GM23248 (cell line): ENCODE measurements around the gene PLIN3. TPM values are rescaled to one million over a fixed set of nuclear protein-coding genes. Genes with fewer than 3 reads are reported as not detected.
"Not testable (repeated sequence)": the region's sequence is repeated elsewhere in the genome, so short reads cannot be mapped to it uniquely, and the experiment has no call there.

Experiments used
- DNase-seq: peaks from one replicate; pipeline ENCODE4 v3.0.0-alpha.2; 2015
- H2AFZ ChIP-seq: fragments of 200-600 bp; sonication (generic); 2 replicates; pipeline ENCODE4 v1.6.1; 2016; ENCODE audit warnings: antibody characterized with exemption
- H3F3A ChIP-seq: fragments of 200-600 bp; sonication (generic); 2 replicates; pipeline ENCODE4 v1.6.1; 2016; ENCODE audit warnings: mild to moderate bottlenecking, antibody characterized with exemption, mixed run types; ENCODE audit not compliant: insufficient read depth
- H3K27ac ChIP-seq: fragments of 200-600 bp; sonication (generic); 2 replicates; pipeline ENCODE4 v1.5.1; 2016; ENCODE audit warnings: mild to moderate bottlenecking
- H3K27me3 ChIP-seq: fragments of 200-600 bp; sonication (generic); replicated peaks from 2 replicates; pipeline ENCODE4 v1.6.1; 2016; ENCODE audit warnings: mild to moderate bottlenecking; ENCODE audit not compliant: insufficient read depth
- H3K36me3 ChIP-seq: fragments of 200-600 bp; sonication (generic); 2 replicates; pipeline ENCODE4 v1.6.1; 2016; ENCODE audit warnings: low read depth, mild to moderate bottlenecking
- H3K4me1 ChIP-seq: fragments of 200-600 bp; sonication (generic); 2 replicates; pipeline ENCODE4 v1.6.1; 2016; ENCODE audit warnings: mild to moderate bottlenecking; ENCODE audit not compliant: insufficient read depth
- H3K4me2 ChIP-seq: fragments of 200-600 bp; sonication (generic); one replicate; pipeline ENCODE4 v1.6.1; 2016; ENCODE audit warnings: mild to moderate bottlenecking; ENCODE audit not compliant: unreplicated experiment
- H3K4me3 ChIP-seq: fragments of 200-600 bp; sonication (generic); 2 replicates; pipeline ENCODE4 v1.5.1; 2016; ENCODE audit warnings: mild to moderate bottlenecking
- H3K79me2 ChIP-seq: fragments of 200-600 bp; sonication (generic); 2 replicates; pipeline ENCODE4 v1.6.1; 2016; ENCODE audit warnings: mild to moderate bottlenecking; ENCODE audit not compliant: insufficient read depth
- H3K9ac ChIP-seq: fragments of 200-600 bp; sonication (generic); 2 replicates; pipeline ENCODE4 v1.6.1; 2016; ENCODE audit warnings: mild to moderate bottlenecking
- H3K9me2 ChIP-seq: fragments of 200-600 bp; sonication (generic); 2 replicates; pipeline ENCODE4 v1.6.1; 2016; ENCODE audit warnings: mixed run types, mild to moderate bottlenecking, moderate library complexity; ENCODE audit not compliant: insufficient read depth
- H3K9me3 ChIP-seq: fragments of 200-600 bp; sonication (generic); one replicate; pipeline ENCODE4 v1.6.1; 2017; ENCODE audit warnings: low read depth
- H4K20me1 ChIP-seq: fragments of 200-600 bp; sonication (generic); 2 replicates; pipeline ENCODE4 v1.6.0; 2016; ENCODE audit not compliant: insufficient read depth
- EZH2 ChIP-seq: fragments of 200-600 bp; sonication (generic); IDR thresholded peaks from 2 replicates; pipeline ENCODE4 v1.6.1; 2018; ENCODE audit warnings: antibody characterized with exemption, mild to moderate bottlenecking; ENCODE audit not compliant: insufficient read depth, poor library complexity, severe bottlenecking
- EZH2phosphoT487 ChIP-seq: fragments of 200-600 bp; sonication (generic); IDR thresholded peaks from 2 replicates; pipeline ENCODE4 v1.6.1; 2018; ENCODE audit warnings: antibody characterized with exemption, moderate library complexity, mild to moderate bottlenecking, low read depth; ENCODE audit not compliant: insufficient read depth
- WGBS, 2 experiments: methylation state at CpG; one replicate each; pipeline ENCODE4 v1.1.6; 2015 to 2017; ENCODE audit warnings: low lambda C conversion rate in 2 of 2, low coverage in 1 of 2; ENCODE audit errors: missing lambda C conversion rate in 2 of 2; 5-methylcytosine and 5-hydroxymethylcytosine counted together
- in situ Hi-C: fragments of 300-500 bp; cut with MboI; formaldehyde crosslinking; loops from 2 replicates; pipeline ENCODE4 v1.15.0; 2020
- polyA plus RNA-seq: library from polyadenylated mRNA; unstranded; fragments of >200 nt; fragmentation: Nextera tagmentation; extraction: Ambion mirVana; gene quantifications from 2 replicates; pipeline ENCODE4 v1.2.1, GENCODE V29; 2016
- total RNA-seq: library from RNA; depleted of rRNA; stranded (reverse); fragments of >200 nt; shearing (Covaris generic); gene quantifications from 2 replicates; pipeline ENCODE4 v1.2.3, GENCODE V29; 2014

Gene PLIN3
- total and polyA plus RNA-seq, 2 experiments from 2014 or later = 372 to 398 TPM

GRCh38 chr19:4906963-4907362 is 39.5 kb upstream of the PLIN3 start:
- Histone ChIP-seq H3K9me3 (no peaks in the 10 kb centered on the region), H3K9ac (no peak overlapping the region), H3K36me3 (no peaks in the 10 kb centered on the region), H2AFZ (no peak overlapping the region), H3K4me1 (peaks cover 13% of the 10 kb centered on the region), H3K9me2 (no peaks in the 10 kb centered on the region), H3K4me3 (no peak overlapping the region), H3K79me2 (no peaks in the 10 kb centered on the region), H3K27me3 (no peaks in the 10 kb centered on the region), H3K27ac (no peak overlapping the region), H3F3A (peaks cover 12% of the 10 kb centered on the region), H3K4me2 (no peak overlapping the region), H4K20me1 (no peaks in the 10 kb centered on the region)
- 69 to 72% methylated on average over 8 of the region's 8 CpGs for WGBS, 2 experiments
- DNase-seq = no peak
- TF ChIP-seq EZH2phosphoT487 (no peak), EZH2 (no peak)
- in situ Hi-C loops = no loop called here

DNA sequence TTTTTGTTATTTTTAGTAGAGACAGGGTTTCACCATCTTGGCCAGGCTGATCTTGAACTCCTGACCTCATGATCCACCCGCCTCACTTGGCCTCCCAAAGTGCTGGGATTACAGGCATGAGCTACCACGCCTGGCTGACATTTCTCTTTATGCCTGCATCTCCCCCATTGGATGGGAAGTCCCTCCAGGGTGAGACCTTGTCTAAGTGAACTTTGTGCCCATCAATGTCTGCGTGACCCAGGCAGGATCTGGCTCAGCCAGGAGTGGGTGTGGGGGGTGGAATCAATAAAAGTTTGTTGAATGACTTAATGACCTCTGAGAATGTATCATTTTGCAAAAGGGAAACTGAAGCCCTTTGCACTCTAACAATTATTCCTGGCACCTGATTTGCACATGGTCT is 37.0 kb upstream of the PLIN3 start:
- no peaks in the 10 kb centered on the region for H3K4me1 ChIP-seq
- H3K4me2 ChIP-seq = no peak overlapping the region
- no peak overlapping the region for H3K4me3 ChIP-seq
- H3K9ac ChIP-seq = no peak overlapping the region
- H3K27me3 ChIP-seq = no peaks in the 10 kb centered on the region
- H3F3A ChIP-seq = no peaks in the 10 kb centered on the region
- 83 to 87% methylated on average over 3 of the region's 3 CpGs for WGBS, 2 experiments
- no peaks in the 10 kb centered on the region for H3K9me2 ChIP-seq
- no peak overlapping the region for H3K27ac ChIP-seq
- no peaks in the 10 kb centered on the region for H4K20me1 ChIP-seq
- H3K9me3 ChIP-seq = no peaks in the 10 kb centered on the region
- no peaks in the 10 kb centered on the region for H3K36me3 ChIP-seq
- H3K79me2 ChIP-seq = no peaks in the 10 kb centered on the region
- in situ Hi-C loops = no loop called here
- no peak overlapping the region for H2AFZ ChIP-seq
- TF ChIP-seq EZH2 = no peak
- no peak for TF ChIP-seq EZH2phosphoT487
- DNase-seq = no peak

DNA sequence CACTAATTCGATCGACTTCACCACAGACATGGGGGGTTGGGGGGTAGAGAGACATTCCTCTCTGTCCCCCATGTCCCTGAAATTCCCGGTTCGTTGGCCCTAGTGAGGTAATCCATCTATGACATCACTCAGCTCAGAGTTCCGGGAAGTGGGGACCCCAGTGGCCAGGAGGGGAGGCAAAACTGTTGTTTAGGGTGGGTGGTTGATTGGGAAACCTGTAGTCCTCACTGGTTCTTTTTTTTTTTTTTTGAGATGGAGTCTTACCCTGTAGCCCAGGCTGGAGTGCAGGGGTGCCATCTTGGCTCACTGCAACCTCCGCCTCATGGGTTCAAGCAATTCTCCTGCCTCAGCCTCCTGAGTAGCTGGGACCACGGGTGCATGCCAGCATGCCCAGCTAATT is 35.3 kb upstream of the PLIN3 start, which contains the start of gene ARRDC5:
Gene ARRDC5, minus strand, starts transcription at position 101 of the 400 bp plus-strand sequence. Its CDS starts 71 bp downstream, at position 30.
- Histone ChIP-seq H3K9ac (no peak within 1 kb of the TSS), H3K27ac (no peak within 1 kb of the TSS), H3K4me2 (no peak within 1 kb of the TSS), H3F3A (no peaks in the 10 kb centered on the region), H3K9me2 (no peaks in the 10 kb centered on the region), H4K20me1 (no peaks in the 10 kb centered on the region), H3K36me3 (no peaks in the 10 kb centered on the region), H2AFZ (no peak within 1 kb of the TSS), H3K9me3 (no peaks in the 10 kb centered on the region), H3K4me3 (no peak within 1 kb of the TSS), H3K4me1 (no peaks in the 10 kb centered on the region), H3K27me3 (no peaks in the 10 kb centered on the region), H3K79me2 (no peaks in the 10 kb centered on the region)
- TF ChIP-seq EZH2phosphoT487 = no peak
- TF ChIP-seq EZH2 = no peak
- in situ Hi-C loops = no loop called here
- no peak for DNase-seq
- WGBS, 2 experiments = 70 to 72% methylated on average over 6 to 7 of the region's 7 CpGs

- H3K4me2 ChIP-seq, DNase-seq, H3F3A ChIP-seq, H3K79me2 ChIP-seq, H3K36me3 ChIP-seq, H3K27me3 ChIP-seq, H3K27ac ChIP-seq, H3K9ac ChIP-seq, H2AFZ ChIP-seq, H4K20me1 ChIP-seq, H3K9me3 ChIP-seq, H3K4me1 ChIP-seq, H3K9me2 ChIP-seq, in situ Hi-C loops, H3K4me3 ChIP-seq: not testable (repeated sequence)
- WGBS, 2 experiments = 84 to 87% methylated on average over 13 of the region's 13 CpGs
Measured at GRCh38 chr19:4900879-4901278, 33.4 kb upstream of the PLIN3 start.

DNA sequence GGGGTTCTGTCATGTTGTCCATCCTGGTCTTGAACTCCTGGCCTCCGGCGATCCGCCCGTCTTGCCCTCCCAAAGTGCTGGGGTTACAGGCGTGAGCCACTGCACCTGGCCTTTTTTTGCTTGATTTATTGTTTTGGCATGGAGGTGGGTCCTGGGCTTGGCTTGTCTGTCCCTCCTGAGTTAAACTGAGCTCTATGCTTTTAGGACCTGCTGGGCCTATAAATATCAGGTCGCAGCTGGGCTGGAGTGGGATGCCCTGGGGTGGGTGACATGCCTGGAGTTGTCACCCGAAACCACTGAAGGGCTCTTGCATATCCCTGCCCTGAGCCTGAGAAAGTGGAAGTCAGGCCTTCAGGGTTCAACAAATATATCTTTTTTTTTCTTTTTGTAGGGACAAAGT is 29.7 kb upstream of the PLIN3 start:
- Histone ChIP-seq H3K36me3 (no peaks in the 10 kb centered on the region), H2AFZ (no peak overlapping the region), H3K79me2 (no peaks in the 10 kb centered on the region), H3K9me3 (no peaks in the 10 kb centered on the region), H3K27ac (no peak overlapping the region), H3K9ac (no peak overlapping the region), H4K20me1 (no peaks in the 10 kb centered on the region), H3K4me1 (no peaks in the 10 kb centered on the region), H3K4me3 (no peak overlapping the region), H3K4me2 (no peak overlapping the region), H3K9me2 (no peaks in the 10 kb centered on the region), H3K27me3 (no peaks in the 10 kb centered on the region), H3F3A (no peaks in the 10 kb centered on the region)
- DNase-seq = no peak
- in situ Hi-C loops = no loop called here
- 93 to 95% methylated on average over 7 of the region's 7 CpGs for whole genome bisulfite sequencing, 2 experiments
- TF ChIP-seq EZH2phosphoT487 = no peak
- no peak for TF ChIP-seq EZH2
